ENCODE measurements around the gene RHEBL1.

Gene RHEBL1, protein sequence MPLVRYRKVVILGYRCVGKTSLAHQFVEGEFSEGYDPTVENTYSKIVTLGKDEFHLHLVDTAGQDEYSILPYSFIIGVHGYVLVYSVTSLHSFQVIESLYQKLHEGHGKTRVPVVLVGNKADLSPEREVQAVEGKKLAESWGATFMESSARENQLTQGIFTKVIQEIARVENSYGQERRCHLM

GRCh38 chr12:49069507-49070346 lies at the start of gene RHEBL1:
TSS of gene RHEBL1 (minus strand) at chr12:49069979. CDS start at chr12:49069785, 194 bp downstream.
- in situ Hi-C loops (cut with MboI; ENCODE audit: low sequenced_read_pairs): no loop called here
- no peaks in the 10 kb centered on the region for H3K9me3 ChIP-seq
- no peaks in the 10 kb centered on the region for H3K27me3 ChIP-seq (ENCODE audit: low read depth)
- DNase-seq (ENCODE audit: low spot score in 2 of 2): peak; percentile 97 to 99
- H3K4me1 ChIP-seq: peaks cover 8% of the 10 kb centered on the region
- H3K36me3 ChIP-seq (replicated peaks): no peaks in the 10 kb centered on the region
- peak within 1 kb of the TSS; percentile 79 for H3K4me3 ChIP-seq

DNA sequence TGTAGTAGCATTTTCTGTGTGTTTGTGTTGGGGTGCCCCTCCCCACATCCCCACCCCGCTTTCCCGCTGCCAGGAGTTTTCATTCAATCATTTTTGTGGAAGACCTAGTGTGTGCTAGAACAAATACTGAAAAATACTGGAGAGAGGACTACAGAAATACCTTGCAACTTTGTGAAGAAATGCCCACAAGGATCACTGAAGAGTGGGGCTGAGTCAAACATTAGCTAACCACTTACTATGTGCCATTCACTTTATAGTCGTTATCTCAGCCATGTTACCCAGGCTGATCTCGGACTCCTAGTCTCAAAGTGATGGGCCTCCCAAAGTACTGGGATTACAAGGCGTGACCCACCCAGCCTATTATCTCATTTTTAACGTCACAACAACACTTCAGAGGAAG lies 41.4 kb upstream of the RHEBL1 start:
- Histone ChIP-seq H3K36me3 (replicated peaks) (no peaks in the 10 kb centered on the region), H3K27me3 (ENCODE audit: low read depth) (no peaks in the 10 kb centered on the region), H3K9me3 (no peaks in the 10 kb centered on the region), H3K4me3 (peak overlapping the region; percentile 78), H3K4me1 (peaks cover 4% of the 10 kb centered on the region)
- in situ Hi-C loops (cut with MboI; ENCODE audit: low sequenced_read_pairs): no loop called here
- DNase-seq (ENCODE audit: low spot score in 2 of 2): no peak

DNA sequence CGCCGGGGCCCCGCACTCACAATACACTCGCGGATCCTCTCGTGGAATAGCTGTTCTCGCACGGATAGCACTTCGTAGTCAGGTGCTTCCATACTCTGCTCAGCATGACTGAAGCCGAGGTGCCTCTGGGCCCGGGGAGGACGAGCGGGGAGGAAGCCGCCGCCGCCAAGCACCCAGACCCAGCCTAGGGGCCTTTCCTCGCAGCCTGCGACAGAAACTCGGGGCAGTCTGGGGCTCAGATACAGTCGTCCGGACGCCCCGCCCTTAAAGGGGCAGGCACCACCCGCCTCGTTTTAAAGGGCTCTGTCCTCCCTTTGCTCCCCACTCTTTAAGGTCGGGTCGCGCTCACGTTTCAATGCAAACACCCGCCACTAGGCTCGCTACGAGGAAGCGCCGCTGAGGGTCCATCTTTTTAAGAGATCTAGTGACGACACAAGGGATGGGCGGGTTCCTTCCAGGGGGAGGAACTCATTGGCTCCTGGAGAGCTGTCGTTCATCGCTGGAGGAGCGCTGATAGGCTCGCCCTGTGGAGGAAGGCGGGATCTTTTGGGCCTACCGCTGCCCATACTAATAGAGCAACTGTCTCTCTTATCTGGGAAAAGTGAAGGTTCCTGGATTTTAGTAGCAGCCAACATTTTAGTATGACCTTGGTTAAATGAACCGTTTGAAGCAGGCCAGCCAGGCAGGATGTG lies 40.8 kb upstream of the RHEBL1 start, which contains the start of gene LMBR1L:
Gene LMBR1L, minus strand, starts transcription at position 384 of the 692 bp plus-strand sequence. Its CDS starts 292 bp downstream, at position 92.
- Histone ChIP-seq H3K4me3 (peak within 1 kb of the TSS; percentile 78), H3K27me3 (ENCODE audit: low read depth) (no peaks in the 10 kb centered on the region), H3K4me1 (peaks cover 4% of the 10 kb centered on the region), H3K9me3 (no peaks in the 10 kb centered on the region), H3K36me3 (replicated peaks) (no peaks in the 10 kb centered on the region)
- in situ Hi-C loops (cut with MboI; ENCODE audit: low sequenced_read_pairs): no loop called here
- DNase-seq (ENCODE audit: low spot score in 2 of 2): peak; percentile 97

GRCh38 chr12:49109641-49110463 lies 40.1 kb upstream of the RHEBL1 start:
- Histone ChIP-seq H3K4me3 (peak overlapping the region; percentile 78), H3K27me3 (ENCODE audit: low read depth) (no peaks in the 10 kb centered on the region), H3K36me3 (replicated peaks) (no peaks in the 10 kb centered on the region), H3K9me3 (no peaks in the 10 kb centered on the region), H3K4me1 (peaks cover 4% of the 10 kb centered on the region)
- peak in 1 of 2 experiments; percentile 36 for DNase-seq (ENCODE audit: low spot score in 2 of 2)
- in situ Hi-C loops (cut with MboI; ENCODE audit: low sequenced_read_pairs): no loop called here

DNA sequence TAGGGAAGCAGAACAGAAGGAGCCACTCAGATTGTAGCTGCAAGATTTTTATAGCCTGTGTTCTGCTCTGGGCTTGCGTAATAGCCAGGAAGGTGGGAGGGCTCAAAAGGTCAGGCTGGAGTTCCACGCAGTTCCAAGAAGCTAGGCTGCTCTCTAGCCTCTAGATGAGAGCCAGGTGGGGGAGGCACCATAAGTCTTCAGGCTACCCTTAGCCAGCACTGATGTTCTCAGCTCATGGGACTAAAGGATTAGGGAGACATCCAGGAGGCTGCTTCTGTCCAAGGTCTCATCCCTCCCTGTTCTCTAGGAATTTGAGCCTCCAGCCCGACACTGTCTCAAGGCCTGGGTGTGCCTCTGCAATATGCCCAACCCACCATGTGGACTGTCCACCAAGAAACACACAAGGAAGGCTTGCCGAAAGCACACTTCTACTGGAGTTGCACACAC lies 39.2 kb upstream of the RHEBL1 start:
- no peaks in the 10 kb centered on the region for H3K27me3 ChIP-seq (ENCODE audit: low read depth)
- no peaks in the 10 kb centered on the region; the same call in 1 of the 2 replicates for H3K36me3 ChIP-seq (replicated peaks)
- peak overlapping the region; percentile 78; the same call in 1 of the 2 replicates for H3K4me3 ChIP-seq
- no peaks in the 10 kb centered on the region for H3K9me3 ChIP-seq
- in situ Hi-C loops (cut with MboI; ENCODE audit: low sequenced_read_pairs): no loop called here
- no peak for DNase-seq (ENCODE audit: low spot score in 2 of 2)
- H3K4me1 ChIP-seq: peaks cover 4% of the 10 kb centered on the region

DNA sequence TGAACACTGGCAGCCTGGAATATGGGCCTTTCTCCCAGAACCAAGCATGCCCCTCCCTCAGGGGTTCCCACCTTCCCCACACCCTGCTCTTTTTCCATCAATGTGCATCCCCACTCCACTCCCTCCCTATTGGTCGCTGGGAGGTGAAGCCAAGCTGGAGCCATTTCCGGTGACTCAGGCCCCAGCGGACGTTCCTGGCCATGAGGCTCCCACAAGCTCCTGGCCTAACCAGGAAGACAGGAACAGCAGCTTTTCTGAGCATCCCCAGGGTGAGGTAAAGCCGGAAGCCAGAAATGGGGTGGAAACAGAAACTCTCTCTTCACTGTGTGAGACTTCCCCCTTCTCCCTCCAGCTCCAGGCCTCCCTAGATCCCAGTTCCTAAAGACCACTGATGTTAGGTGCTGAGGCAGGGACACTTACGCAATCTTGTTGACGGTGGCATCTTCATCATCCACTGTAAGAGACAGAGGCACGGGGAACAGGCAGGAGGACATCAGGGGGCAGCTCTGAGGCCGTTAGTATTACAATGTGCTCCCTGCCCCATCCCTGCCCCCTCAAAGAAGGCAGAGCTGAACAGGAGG lies 35.8 kb upstream of the RHEBL1 start:
- DNase-seq (ENCODE audit: low spot score in 2 of 2): no peak
- Histone ChIP-seq H3K4me3 (no peak overlapping the region), H3K4me1 (no peaks in the 10 kb centered on the region; the same call in 1 of the 2 replicates), H3K9me3 (no peaks in the 10 kb centered on the region), H3K36me3 (replicated peaks) (peaks cover 10% of the 10 kb centered on the region), H3K27me3 (ENCODE audit: low read depth) (no peaks in the 10 kb centered on the region)
- in situ Hi-C loops (cut with MboI; ENCODE audit: low sequenced_read_pairs): no loop called here

DNA sequence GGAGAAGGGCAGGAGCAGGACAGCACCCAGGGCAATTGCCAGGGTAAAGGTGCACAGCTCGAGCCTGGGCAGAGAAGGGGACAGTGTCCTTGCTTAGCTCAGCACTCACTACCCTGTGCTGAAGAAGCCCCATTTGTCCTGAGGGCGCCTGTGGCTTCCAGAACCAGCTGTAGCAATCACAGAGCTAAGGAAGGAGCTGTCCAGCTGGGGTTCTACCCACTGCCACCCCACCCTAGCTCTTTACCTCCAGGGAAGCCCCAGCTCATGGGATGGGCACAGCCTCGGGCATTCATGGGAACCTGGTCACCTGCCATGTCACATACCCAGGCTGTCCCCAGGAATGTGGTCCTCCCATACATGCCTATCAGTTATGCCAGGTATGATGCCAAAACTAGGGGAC lies 35.0 kb upstream of the RHEBL1 start:
- Histone ChIP-seq H3K9me3 (no peaks in the 10 kb centered on the region), H3K36me3 (replicated peaks) (peaks cover 15% of the 10 kb centered on the region), H3K4me1 (no peaks in the 10 kb centered on the region; the same call in 1 of the 2 replicates), H3K4me3 (no peak overlapping the region), H3K27me3 (ENCODE audit: low read depth) (no peaks in the 10 kb centered on the region)
- in situ Hi-C loops (cut with MboI; ENCODE audit: low sequenced_read_pairs): no loop called here
- no peak for DNase-seq (ENCODE audit: low spot score in 2 of 2)

GRCh38 chr12:49100380-49100779 lies 30.6 kb upstream of the RHEBL1 start:
- Histone ChIP-seq H3K4me3 (no peak overlapping the region), H3K27me3 (ENCODE audit: low read depth) (no peaks in the 10 kb centered on the region), H3K9me3 (no peaks in the 10 kb centered on the region), H3K36me3 (replicated peaks) (peaks cover 29% of the 10 kb centered on the region), H3K4me1 (no peaks in the 10 kb centered on the region)
- no peak for DNase-seq (ENCODE audit: low spot score in 2 of 2)
- in situ Hi-C loops (cut with MboI; ENCODE audit: low sequenced_read_pairs): no loop called here

GRCh38 chr12:49098703-49099102 lies 28.9 kb upstream of the RHEBL1 start:
- Histone ChIP-seq H3K4me1 (no peaks in the 10 kb centered on the region), H3K36me3 (replicated peaks) (peaks cover 29% of the 10 kb centered on the region), H3K27me3 (ENCODE audit: low read depth) (no peaks in the 10 kb centered on the region), H3K4me3 (no peak overlapping the region), H3K9me3 (no peaks in the 10 kb centered on the region)
- in situ Hi-C loops (cut with MboI; ENCODE audit: low sequenced_read_pairs): no loop called here
- DNase-seq (ENCODE audit: low spot score in 2 of 2): no peak

DNA sequence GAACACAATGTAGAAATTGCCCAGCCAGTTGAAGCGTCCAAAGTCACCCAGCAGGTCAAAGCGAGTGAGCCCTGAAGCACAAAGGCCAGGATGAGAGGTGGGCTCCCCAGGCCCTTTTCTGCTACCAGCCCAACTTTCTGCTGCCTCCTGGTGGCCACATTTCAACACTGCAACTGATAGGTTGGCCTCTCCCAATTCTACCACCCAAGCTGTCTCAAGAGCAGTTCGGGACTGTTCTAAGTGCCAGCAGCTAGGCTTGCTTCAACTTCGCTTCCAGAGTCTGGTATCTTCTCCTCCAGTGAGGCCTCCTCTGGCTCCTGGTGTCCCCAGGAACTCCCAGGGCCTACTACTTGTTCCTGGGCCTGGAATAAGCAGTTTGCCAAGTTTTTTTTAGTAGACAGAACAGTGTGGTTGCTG lies 28.3 kb upstream of the RHEBL1 start:
- Histone ChIP-seq H3K36me3 (replicated peaks) (peaks cover 29% of the 10 kb centered on the region), H3K4me1 (no peaks in the 10 kb centered on the region), H3K9me3 (no peaks in the 10 kb centered on the region), H3K27me3 (ENCODE audit: low read depth) (no peaks in the 10 kb centered on the region), H3K4me3 (no peak overlapping the region)
- in situ Hi-C loops (cut with MboI; ENCODE audit: low sequenced_read_pairs): no loop called here
- DNase-seq (ENCODE audit: low spot score in 2 of 2): peak; percentile 29 to 74

DNA sequence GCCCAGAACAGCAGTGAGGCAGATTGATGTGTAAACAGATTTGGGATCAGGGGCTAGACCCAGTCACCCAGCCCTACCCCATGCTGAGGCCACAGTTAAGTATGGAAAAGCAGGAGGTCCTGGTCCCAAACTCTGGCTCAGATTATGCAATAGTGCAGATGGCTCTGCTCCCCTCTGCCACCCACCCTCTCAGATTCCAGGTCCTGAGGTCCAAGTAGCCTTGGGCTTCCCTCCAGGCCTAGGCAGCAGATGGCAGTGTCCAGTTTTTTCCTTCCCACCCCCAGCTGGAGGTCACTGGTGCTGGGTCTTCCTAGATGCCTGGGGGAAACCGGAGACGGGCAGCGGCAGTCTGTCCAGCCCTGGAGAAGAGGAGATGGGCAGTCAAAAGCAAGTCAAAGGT lies 27.6 kb upstream of the RHEBL1 start:
- H3K27me3 ChIP-seq (ENCODE audit: low read depth): no peaks in the 10 kb centered on the region
- in situ Hi-C loops (cut with MboI; ENCODE audit: low sequenced_read_pairs): no loop called here

DNA sequence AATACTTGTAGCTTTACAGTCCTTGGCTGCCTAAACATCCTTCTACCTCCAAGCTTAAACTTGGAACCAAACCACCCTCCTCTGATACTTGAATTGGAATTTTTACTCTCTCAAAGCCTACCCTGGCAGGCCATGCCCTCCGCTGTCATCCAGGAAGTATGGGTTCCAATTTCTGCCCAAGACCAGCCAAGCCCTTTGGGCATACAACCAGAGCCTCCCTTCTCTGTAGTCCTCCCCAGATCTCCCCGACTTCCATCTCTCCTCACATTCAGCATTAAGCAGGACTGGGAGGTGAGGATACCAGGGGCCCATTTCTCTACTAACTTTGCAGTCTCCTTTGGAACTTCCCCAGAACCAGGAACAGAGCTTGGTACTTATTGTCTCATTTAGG lies 25.2 kb upstream of the RHEBL1 start:
- H3K9me3 ChIP-seq: no peaks in the 10 kb centered on the region
- in situ Hi-C loops (cut with MboI; ENCODE audit: low sequenced_read_pairs): no loop called here
- peaks cover 9% of the 10 kb centered on the region for H3K4me1 ChIP-seq
- peaks cover 15% of the 10 kb centered on the region for H3K36me3 ChIP-seq (replicated peaks)
- peaks cover 12% of the 10 kb centered on the region for H3K27me3 ChIP-seq (ENCODE audit: low read depth)
- H3K4me3 ChIP-seq: no peak overlapping the region
- DNase-seq (ENCODE audit: low spot score in 2 of 2): no peak

More for the DNA sequence above, 27.6 kb upstream of the RHEBL1 start:
- H3K4me1 ChIP-seq: peaks cover 3% of the 10 kb centered on the region
- no peak overlapping the region for H3K4me3 ChIP-seq
- DNase-seq (ENCODE audit: low spot score in 2 of 2): no peak
- H3K36me3 ChIP-seq (replicated peaks): peaks cover 27% of the 10 kb centered on the region
- H3K9me3 ChIP-seq: no peaks in the 10 kb centered on the region
